MM.1S (cell line): Measurements from ENCODE around the gene CLNK.

ENCODE experiments used
- DNase-seq: peaks from one replicate; pipeline ENCODE4 v3.0.0-alpha.2; 2015
- H2AFZ ChIP-seq: fragments of 300-600 bp; sonication (generic); 2 replicates; pipeline ENCODE4 v1.6.0; 2016; ENCODE audit warnings: antibody characterized with exemption, low read length
- H3F3A ChIP-seq: fragments of 300-600 bp; sonication (generic); 2 replicates; pipeline ENCODE4 v1.6.1; 2016; ENCODE audit warnings: mild to moderate bottlenecking, antibody characterized with exemption, low read length, moderate library complexity, mixed read lengths; ENCODE audit not compliant: insufficient read depth
- H3K27ac ChIP-seq: fragments of 300-600 bp; sonication (generic); 2 replicates; pipeline ENCODE4 v1.5.1; 2016; ENCODE audit warnings: mild to moderate bottlenecking, low read length
- H3K27me3 ChIP-seq: fragments of 300-600 bp; sonication (generic); replicated peaks from 2 replicates; pipeline ENCODE4 v1.6.0; 2016; ENCODE audit warnings: low read length; ENCODE audit not compliant: insufficient read depth
- H3K36me3 ChIP-seq: fragments of 300-600 bp; sonication (generic); replicated peaks from 2 replicates; pipeline ENCODE4 v1.6.1; 2016; ENCODE audit warnings: mild to moderate bottlenecking, low read length, mixed read lengths; ENCODE audit not compliant: insufficient read depth
- H3K4me1 ChIP-seq: fragments of 300-600 bp; sonication (generic); 2 replicates; pipeline ENCODE4 v1.6.1; 2016; ENCODE audit warnings: low read length, mixed read lengths
- H3K4me2 ChIP-seq: fragments of 300-600 bp; sonication (generic); 2 replicates; pipeline ENCODE4 v1.6.0; 2016; ENCODE audit warnings: low read depth, low read length
- H3K4me3 ChIP-seq: fragments of 300-600 bp; sonication (generic); 2 replicates; pipeline ENCODE4 v1.5.1; 2016; ENCODE audit warnings: low read length, mixed read lengths
- H3K79me2 ChIP-seq: fragments of 300-600 bp; sonication (generic); 2 replicates; pipeline ENCODE4 v1.6.1; 2016; ENCODE audit warnings: mixed run types, low read length, mixed read lengths
- H3K9ac ChIP-seq: fragments of 300-600 bp; sonication (generic); 2 replicates; pipeline ENCODE4 v1.6.1; 2016; ENCODE audit warnings: low read length, mixed read lengths
- H3K9me2 ChIP-seq: fragments of 300-600 bp; sonication (generic); replicated peaks from 2 replicates; pipeline ENCODE4 v1.6.1; 2016; ENCODE audit warnings: mild to moderate bottlenecking, low read length, mixed read lengths; ENCODE audit not compliant: insufficient read depth
- H3K9me3 ChIP-seq: fragments of 300-600 bp; sonication (generic); replicated peaks from 2 replicates; pipeline ENCODE4 v1.6.1; 2016; ENCODE audit warnings: mild to moderate bottlenecking, low read length, mixed read lengths; ENCODE audit not compliant: insufficient read depth
- H4K20me1 ChIP-seq: fragments of 300-600 bp; sonication (generic); 2 replicates; pipeline ENCODE4 v1.6.1; 2016; ENCODE audit warnings: mild to moderate bottlenecking, low read length, moderate library complexity, mixed read lengths; ENCODE audit not compliant: insufficient read depth
- CTCF ChIP-seq: fragments of 300-600 bp; sonication (generic); IDR thresholded peaks from 2 replicates; pipeline ENCODE4 v1.5.1; 2016; ENCODE audit warnings: antibody characterized with exemption, low read length, mixed read lengths
- EZH2 ChIP-seq: fragments of 300-600 bp; sonication (generic); optimal IDR thresholded peaks from 2 replicates; pipeline ENCODE3; 2017; ENCODE audit warnings: low read depth, mild to moderate bottlenecking, antibody characterized with exemption, low read length, mixed read lengths
- EZH2phosphoT487 ChIP-seq: fragments of 300-600 bp; sonication (generic); IDR thresholded peaks from 2 replicates; pipeline ENCODE4 v1.6.1; 2018; ENCODE audit warnings: antibody characterized with exemption, low read length

CLNK gene

DNA sequence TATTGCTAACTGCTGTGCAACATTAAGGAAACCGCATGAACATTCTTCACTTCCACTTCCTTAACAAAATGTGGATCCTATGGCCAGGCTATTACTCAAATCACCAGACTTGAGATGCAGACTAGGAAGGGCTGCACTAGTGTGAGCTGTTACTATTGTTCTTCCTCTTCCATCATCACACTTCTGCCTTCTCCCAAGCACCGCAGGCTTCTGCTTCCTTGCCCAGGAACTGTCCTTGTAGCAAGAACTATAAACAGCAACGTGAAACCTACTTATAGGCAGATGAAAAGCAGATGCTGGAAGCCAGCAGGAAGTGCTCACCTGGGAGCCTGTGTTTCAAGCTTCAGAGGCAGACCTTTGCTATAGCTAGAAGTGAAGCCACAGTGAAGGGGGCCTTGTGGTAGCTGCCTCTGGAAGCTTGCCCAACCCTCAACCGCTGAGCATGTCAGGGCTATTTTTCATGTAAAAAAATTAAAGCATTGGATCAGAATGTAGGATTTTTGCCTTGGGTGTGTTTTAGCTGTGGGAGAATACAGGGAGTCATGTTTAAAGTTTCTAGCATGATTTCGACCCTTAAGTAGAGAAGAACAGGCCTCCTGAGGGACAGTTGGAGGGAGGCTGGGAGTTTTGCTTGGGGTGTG, 43.9 kb downstream of the CLNK start:
- Histone ChIP-seq H3K79me2 (no peaks in the 10 kb centered on the region), H3K9ac (no peak overlapping the region), H3K27me3 (no peaks in the 10 kb centered on the region), H3K9me2 (no peaks in the 10 kb centered on the region), H3K36me3 (no peaks in the 10 kb centered on the region), H2AFZ (no peak overlapping the region), H3K4me1 (0 out of 2 replicates have a peak, but pooled peaks cover 10% of the 10 kb centered on the region), H3K9me3 (no peaks in the 10 kb centered on the region), H3K27ac (no peak overlapping the region), H3F3A (no peaks in the 10 kb centered on the region), H3K4me3 (no peak overlapping the region), H4K20me1 (no peaks in the 10 kb centered on the region), H3K4me2 (no peak overlapping the region)
- TF ChIP-seq EZH2phosphoT487 (no peak), EZH2 (no peak), CTCF (no peak)
- no peak for DNase-seq

GRCh38 chr4:10639664-10640063, 44.9 kb downstream of the CLNK start:
- Histone ChIP-seq H3K27ac (no peak overlapping the region), H3K9me3 (no peaks in the 10 kb centered on the region), H4K20me1 (no peaks in the 10 kb centered on the region), H3K79me2 (no peaks in the 10 kb centered on the region), H3K36me3 (no peaks in the 10 kb centered on the region), H2AFZ (no peak overlapping the region), H3K4me2 (no peak overlapping the region), H3F3A (no peaks in the 10 kb centered on the region), H3K27me3 (no peaks in the 10 kb centered on the region), H3K4me1 (0 out of 2 replicates have a peak, but pooled peaks cover 10% of the 10 kb centered on the region), H3K4me3 (no peak overlapping the region), H3K9ac (no peak overlapping the region), H3K9me2 (no peaks in the 10 kb centered on the region)
- no peak for TF ChIP-seq EZH2
- no peak for TF ChIP-seq EZH2phosphoT487
- TF ChIP-seq CTCF = no peak
- DNase-seq = no peak

- Histone ChIP-seq H3K9ac (no peak overlapping the region), H3K27me3 (no peaks in the 10 kb centered on the region), H3K9me3 (no peaks in the 10 kb centered on the region), H3K27ac (no peak overlapping the region), H3K4me3 (no peak overlapping the region), H3K9me2 (no peaks in the 10 kb centered on the region), H4K20me1 (no peaks in the 10 kb centered on the region), H3K79me2 (no peaks in the 10 kb centered on the region), H3F3A (no peaks in the 10 kb centered on the region), H3K4me2 (no peak overlapping the region), H2AFZ (no peak overlapping the region), H3K4me1 (0 out of 2 replicates have a peak, but pooled peaks cover 10% of the 10 kb centered on the region), H3K36me3 (no peaks in the 10 kb centered on the region)
- DNase-seq = peak; percentile 75
- no peak for TF ChIP-seq EZH2
- TF ChIP-seq CTCF = no peak
- TF ChIP-seq EZH2phosphoT487 = no peak
Measured at GRCh38 chr4:10639100-10639499, 45.5 kb downstream of the CLNK start.
